Caco-2 (cell line): Measurements from ENCODE around the gene GZMM. TPM values are rescaled to one million over a fixed set of nuclear protein-coding genes. Genes with fewer than 3 reads are reported as not detected.
A peak's percentile ranks its signal among the peaks of the same experiment; 100 is the strongest.

Source experiments
- BruUV-seq: library from RNA; stranded (reverse); fragments of 400-500 nt; replicated peaks from 2 replicates; lab custom pipeline; 2021; lab: Mats Ljungman, UMichigan
- CTCF ChIA-PET: fragments of 300-600 bp; sonication (Branson Sonifier 250); formaldehyde crosslinking; loops from one replicate; lab custom pipeline; 2022; ENCODE audit warnings: antibody characterized with exemption; lab: Charles Lee
- POLR2A ChIA-PET: fragments of 300-600 bp; sonication (Branson Sonifier 250); formaldehyde crosslinking; loops from one replicate; lab custom pipeline; 2022; ENCODE audit warnings: antibody characterized with exemption; lab: Charles Lee
- DNase-seq, 2 experiments: peaks; one replicate each; pipeline versions ENCODE4 v3.0.0 to v3.0.0-alpha.2; 2020 to 2022
- H3K27me3 ChIP-seq: replicated peaks from 2 replicates; pipeline ENCODE4 v1.6.0; 2011; ENCODE audit warnings: low read length; ENCODE audit not compliant: control insufficient read depth, insufficient read depth
- H3K36me3 ChIP-seq: 2 replicates; pipeline ENCODE4 v1.5.1; 2011; ENCODE audit warnings: low read length; ENCODE audit not compliant: control insufficient read depth, insufficient read depth
- H3K4me1 ChIP-seq: fragments of 250-450 bp; sonication (Bioruptor Pico); 2 replicates; pipeline ENCODE4 v1.5.1; 2020; ENCODE audit warnings: mild to moderate bottlenecking
- H3K4me3 ChIP-seq: 2 replicates; pipeline ENCODE4 v1.5.1; 2011; ENCODE audit warnings: low read depth, mild to moderate bottlenecking, control low read depth, low read length
- H3K9me3 ChIP-seq: fragments of 250-450 bp; sonication (Bioruptor Pico); 2 replicates; pipeline ENCODE4 v1.5.1; 2020; ENCODE audit warnings: mild to moderate bottlenecking, moderate library complexity
- H3K27ac Mint-ChIP-seq: one replicate; pipeline ENCODE4 v1.8.0; 2022; ENCODE audit warnings: mixed read lengths; ENCODE audit not compliant: unreplicated experiment
- H3K27me3 Mint-ChIP-seq: one replicate; pipeline ENCODE4 v1.8.0; 2022; ENCODE audit warnings: mixed read lengths; ENCODE audit not compliant: insufficient read depth, unreplicated experiment
- H3K36me3 Mint-ChIP-seq: one replicate; pipeline ENCODE4 v1.8.0; 2022; ENCODE audit warnings: mild to moderate bottlenecking, mixed read lengths; ENCODE audit not compliant: insufficient read depth, unreplicated experiment
- H3K4me1 Mint-ChIP-seq: one replicate; pipeline ENCODE4 v1.8.0; 2022; ENCODE audit warnings: low read depth, mixed read lengths; ENCODE audit not compliant: unreplicated experiment
- H3K4me3 Mint-ChIP-seq: one replicate; pipeline ENCODE4 v1.8.0; 2022; ENCODE audit warnings: mild to moderate bottlenecking, moderate library complexity, mixed read lengths; ENCODE audit not compliant: unreplicated experiment
- H3K9me3 Mint-ChIP-seq: one replicate; pipeline ENCODE4 v1.8.0; 2022; ENCODE audit warnings: mixed read lengths; ENCODE audit not compliant: unreplicated experiment
- CTCF ChIP-seq, 2 experiments: fragments of 200-600 bp in 1 of 2; IDR thresholded peaks; 1 replicate in 1 of 2; 2 replicates in 1 of 2; pipeline versions ENCODE4 v1.5.1 to v1.8.0; 2011 to 2022; ENCODE audit warnings: antibody characterized with exemption in 1 of 2, control low read depth in 1 of 2, inconsistent platforms in 1 of 2, low read depth in 1 of 2, low read length in 1 of 2, mild to moderate bottlenecking in 1 of 2, moderate library complexity in 1 of 2; ENCODE audit not compliant: insufficient read depth in 1 of 2, severe bottlenecking in 1 of 2, unreplicated experiment in 1 of 2
- intact Hi-C: fragments of 100-400 bp; cut with micrococcal nuclease; formaldehyde crosslinking; loops from one replicate; pipeline ENCODE4 v1.10.0; 2022; ENCODE audit not compliant: unreplicated experiment
- total RNA-seq: library from RNA; stranded (reverse); gene quantifications from 2 replicates; pipeline ENCODE4 v1.2.3, GENCODE V29; 2022

Gene GZMM
- total RNA-seq, 1 experiment from 2014 or later, result not detected

DNA sequence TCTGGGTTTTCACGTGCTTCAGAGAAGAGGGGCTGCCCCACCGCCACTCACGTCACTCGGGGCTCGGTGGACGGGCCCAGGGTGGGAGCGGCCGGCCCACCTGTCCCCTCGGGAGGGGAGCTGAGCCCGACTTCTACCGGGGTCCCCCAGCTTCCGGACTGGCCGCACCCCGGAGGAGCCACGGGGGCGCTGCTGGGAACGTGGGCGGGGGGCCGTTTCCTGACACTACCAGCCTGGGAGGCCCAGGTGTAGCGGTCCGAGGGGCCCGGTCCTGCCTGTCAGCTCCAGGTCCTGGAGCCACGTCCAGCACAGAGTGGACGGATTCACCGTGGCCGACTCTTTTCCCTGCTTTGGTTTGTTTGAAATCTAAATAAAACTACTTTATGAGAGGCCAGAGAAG, 2.2 kb upstream of the GZMM start:
- Mint-ChIP-seq H3K27me3 (no peaks in the 10 kb centered on the region), H3K9me3 (no peaks in the 10 kb centered on the region), H3K4me3 (no peak overlapping the region), H3K36me3 (peaks cover 32% of the 10 kb centered on the region), H3K27ac (no peak overlapping the region), H3K4me1 (no peaks in the 10 kb centered on the region)
- POLR2A ChIA-PET, result interaction anchor here (0.6 kb wide), 1 partner anchor 8 kb away, joined by 3 read pairs; no protein-coding TSS in a partner anchor
- intact Hi-C loops, result no loop called here
- TF ChIP-seq CTCF (IDR thresholded peaks at IDR 0.05; ENCODE audit: insufficient read depth in 1 of 2, low read depth in 1 of 2, low read length in 1 of 2, severe bottlenecking in 1 of 2, unreplicated experiment in 1 of 2), result no peak
- CTCF ChIA-PET, result interaction anchor here (0.5 kb wide), 1 partner anchor 24 kb away, joined by 3 read pairs; no protein-coding TSS in a partner anchor
- no peaks in the 10 kb centered on the region for H3K36me3 ChIP-seq
- no peaks in the 10 kb centered on the region for H3K4me1 ChIP-seq
- H3K4me3 ChIP-seq, result no peak overlapping the region
- TSS peak; percentile 20 for BruUV-seq
- DNase-seq, result no peak
- no peaks in the 10 kb centered on the region for H3K27me3 ChIP-seq
- H3K9me3 ChIP-seq, result no peaks in the 10 kb centered on the region

- no peak for TF ChIP-seq CTCF (IDR thresholded peaks at IDR 0.05; ENCODE audit: insufficient read depth in 1 of 2, low read depth in 1 of 2, low read length in 1 of 2, severe bottlenecking in 1 of 2, unreplicated experiment in 1 of 2)
- no peaks in the 10 kb centered on the region for H3K27me3 Mint-ChIP-seq
- POLR2A ChIA-PET, result interaction anchor here (0.6 kb wide), 2 partner anchors 9 to 266 kb away, joined by 3 to 5 read pairs; no protein-coding TSS in a partner anchor
- BruUV-seq, result no TSS peak
- no peak for DNase-seq
- H3K27ac Mint-ChIP-seq, result no peak overlapping the region
- Histone ChIP-seq H3K4me3 (no peak overlapping the region), H3K9me3 (no peaks in the 10 kb centered on the region), H3K36me3 (no peaks in the 10 kb centered on the region), H3K27me3 (no peaks in the 10 kb centered on the region), H3K4me1 (no peaks in the 10 kb centered on the region)
- peaks cover 33% of the 10 kb centered on the region for H3K36me3 Mint-ChIP-seq
- CTCF ChIA-PET, result interaction anchor here (0.5 kb wide), 1 partner anchor 24 kb away, joined by 3 read pairs; no protein-coding TSS in a partner anchor
- no peaks in the 10 kb centered on the region for H3K4me1 Mint-ChIP-seq
- intact Hi-C loops, result no loop called here
- H3K9me3 Mint-ChIP-seq, result no peaks in the 10 kb centered on the region
- no peak overlapping the region for H3K4me3 Mint-ChIP-seq
Observed at GRCh38 chr19:542173-542866, 1.5 kb upstream of the GZMM start.

- Mint-ChIP-seq H3K4me1 (peaks cover 9% of the 10 kb centered on the region), H3K27ac (no peak overlapping the region), H3K4me3 (no peak overlapping the region), H3K27me3 (no peaks in the 10 kb centered on the region), H3K36me3 (peaks cover 26% of the 10 kb centered on the region), H3K9me3 (no peaks in the 10 kb centered on the region)
- intact Hi-C loops, result no loop called here
- no TSS peak for BruUV-seq
- no peak overlapping the region for H3K4me3 ChIP-seq
- DNase-seq, result no peak
- no peaks in the 10 kb centered on the region for H3K27me3 ChIP-seq
- ChIA-PET CTCF (no interaction called here), POLR2A (no interaction called here)
- H3K4me1 ChIP-seq, result no peaks in the 10 kb centered on the region
- H3K36me3 ChIP-seq, result no peaks in the 10 kb centered on the region
- no peaks in the 10 kb centered on the region for H3K9me3 ChIP-seq
- no peak for TF ChIP-seq CTCF (IDR thresholded peaks at IDR 0.05; ENCODE audit: insufficient read depth in 1 of 2, low read depth in 1 of 2, low read length in 1 of 2, severe bottlenecking in 1 of 2, unreplicated experiment in 1 of 2)
Observed at GRCh38 chr19:547117-547516, 3.3 kb downstream of the GZMM start.
